GM12801 (cell line): ENCODE results near the gene AHRR.

Source experiments
- CTCF ChIP-seq: IDR thresholded peaks from one replicate; pipeline ENCODE4 v1.5.1; 2011; ENCODE audit warnings: control low read depth; ENCODE audit not compliant: insufficient read length; ENCODE audit errors: extremely low read depth

AHRR gene

DNA sequence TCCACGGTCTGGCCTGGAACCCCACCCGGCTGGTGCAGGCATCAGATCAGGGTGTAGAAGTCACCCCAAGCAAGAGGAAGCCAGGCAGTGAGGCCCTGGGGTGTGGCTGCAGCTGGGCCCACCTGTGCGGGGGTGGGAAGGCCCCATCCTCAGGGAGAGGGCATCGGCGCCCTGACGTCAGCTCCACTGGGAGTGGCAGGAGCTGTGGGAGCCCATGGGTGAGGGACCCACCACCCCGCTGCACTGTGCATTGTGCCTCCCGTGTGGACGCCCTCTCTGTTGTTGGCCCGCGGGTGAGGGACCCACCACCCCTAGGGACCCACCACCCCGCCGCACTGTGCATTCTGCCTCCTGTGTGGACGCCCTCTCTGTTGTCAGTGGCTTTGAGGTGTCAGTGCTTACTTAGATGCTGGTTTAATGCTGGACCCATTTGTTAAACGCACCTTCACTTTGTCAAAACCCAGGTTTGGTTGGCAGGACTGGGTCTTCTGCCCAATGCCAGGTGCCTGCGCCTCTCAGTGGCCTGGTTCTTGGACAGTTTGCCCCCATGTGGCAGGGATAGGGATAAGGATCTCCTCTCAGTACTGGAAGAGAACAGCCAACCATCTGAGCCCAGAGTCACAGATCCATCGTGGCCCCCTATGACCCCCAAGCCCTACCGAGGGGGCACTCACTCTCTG is 114.6 kb downstream of the AHRR start:
- no peak for TF ChIP-seq CTCF

GRCh38 chr5:436641-436975 is 115.1 kb downstream of the AHRR start:
- no peak for TF ChIP-seq CTCF

GRCh38 chr5:437281-437771 is 115.8 kb downstream of the AHRR start:
- no peak for TF ChIP-seq CTCF

GRCh38 chr5:438481-438981 is 117.0 kb downstream of the AHRR start:
- TF ChIP-seq CTCF: no peak

GRCh38 chr5:439181-439580 is 117.7 kb downstream of the AHRR start:
- no peak for TF ChIP-seq CTCF

DNA sequence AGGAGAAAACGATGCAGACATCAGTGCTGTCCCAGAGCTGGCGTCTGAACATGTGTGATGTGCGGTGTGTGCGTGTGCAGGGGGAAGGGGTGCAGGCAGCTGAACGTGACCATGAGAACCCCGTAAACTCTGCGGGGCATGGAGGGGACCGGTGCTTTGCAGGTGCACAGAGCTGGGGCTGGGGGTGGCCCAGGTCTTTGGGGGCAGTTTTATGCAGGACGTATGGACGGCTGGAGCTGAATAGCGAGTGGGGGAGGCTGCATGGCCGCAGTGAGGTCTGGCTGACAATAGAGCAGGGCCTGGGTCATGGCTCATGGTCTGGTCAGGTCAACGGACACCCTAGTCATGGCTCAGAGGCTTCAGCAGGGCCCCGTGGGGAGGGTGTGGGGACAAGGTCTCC is 118.1 kb downstream of the AHRR start:
- no peak for TF ChIP-seq CTCF

- no peak for TF ChIP-seq CTCF
These were observed 119.1 kb downstream of the AHRR start for GRCh38 chr5:440401-441201.
